ENCODE results near the gene SLC8A1.

SLC8A1 gene

DNA sequence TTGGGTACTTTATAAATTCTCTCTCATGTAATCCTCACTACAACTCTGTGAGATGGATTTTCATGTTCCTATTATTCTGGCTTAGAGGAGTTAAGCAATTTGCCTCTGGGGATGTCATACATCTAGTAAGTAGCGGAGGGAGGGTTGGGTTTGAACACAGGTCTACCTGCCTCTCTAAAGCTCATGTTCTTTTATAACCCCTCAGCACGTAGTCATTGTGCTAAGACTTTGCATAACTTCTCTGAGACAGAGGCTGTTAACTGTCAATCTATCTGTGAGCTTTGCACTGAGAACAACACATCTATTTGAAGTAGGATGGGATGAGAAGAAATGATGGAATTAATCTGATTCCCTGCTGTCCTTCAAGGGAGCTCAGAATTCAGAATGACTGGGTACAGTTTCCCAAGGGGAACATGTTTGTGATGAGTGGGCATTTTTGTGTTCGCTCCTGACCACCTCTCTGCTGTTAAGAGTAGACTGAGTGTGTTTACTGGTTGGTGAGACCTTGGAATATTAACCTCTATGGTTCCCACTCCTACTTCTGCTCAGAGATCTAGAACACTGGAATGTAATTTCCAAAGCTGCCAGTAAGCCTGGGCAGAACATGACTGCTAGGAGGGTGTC lies 320.7 kb downstream of the SLC8A1 start:
- DNase-seq (ENCODE audit: low spot score), result no peak

DNA sequence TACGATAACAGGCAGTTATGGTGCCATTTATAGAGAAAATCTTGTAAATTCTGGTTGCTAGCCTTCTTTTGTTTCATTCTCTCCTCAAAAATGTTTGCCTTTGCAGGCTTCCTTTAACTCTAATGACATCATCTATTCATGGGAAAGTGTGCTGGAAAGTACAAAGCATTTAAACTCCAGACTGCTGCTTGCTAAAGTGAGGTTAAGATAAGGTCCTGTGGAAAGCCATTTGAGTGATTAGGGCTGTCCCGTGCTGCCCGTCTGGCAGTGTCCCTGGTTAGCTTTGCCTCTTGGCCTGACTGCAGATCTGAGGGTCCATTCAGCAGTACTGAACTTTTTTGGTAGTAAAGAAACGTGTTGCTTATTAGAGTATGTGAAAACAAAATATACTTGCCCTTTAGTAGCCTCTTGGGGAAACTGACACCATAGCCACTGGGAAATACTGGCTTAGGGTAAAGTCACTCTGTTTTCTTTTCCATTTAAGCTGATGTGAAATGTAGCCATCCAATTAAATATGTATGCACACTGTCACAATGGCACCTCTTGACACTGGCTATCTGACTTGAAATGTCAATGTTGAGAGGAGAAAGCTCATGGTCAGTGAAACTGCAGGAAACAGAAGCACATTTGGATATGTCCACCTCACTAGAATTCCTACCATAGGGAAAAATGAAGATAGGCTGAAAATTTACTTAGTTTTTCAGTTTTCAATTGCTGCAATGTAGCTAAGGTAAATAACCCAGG lies 321.5 kb downstream of the SLC8A1 start:
- DNase-seq (ENCODE audit: low spot score), result no peak
- POLR2A ChIA-PET (ENCODE audit: low non-redundant PET), result no interaction called here
- CTCF ChIA-PET, result no interaction called here
- TF ChIP-seq, protein P1, sequence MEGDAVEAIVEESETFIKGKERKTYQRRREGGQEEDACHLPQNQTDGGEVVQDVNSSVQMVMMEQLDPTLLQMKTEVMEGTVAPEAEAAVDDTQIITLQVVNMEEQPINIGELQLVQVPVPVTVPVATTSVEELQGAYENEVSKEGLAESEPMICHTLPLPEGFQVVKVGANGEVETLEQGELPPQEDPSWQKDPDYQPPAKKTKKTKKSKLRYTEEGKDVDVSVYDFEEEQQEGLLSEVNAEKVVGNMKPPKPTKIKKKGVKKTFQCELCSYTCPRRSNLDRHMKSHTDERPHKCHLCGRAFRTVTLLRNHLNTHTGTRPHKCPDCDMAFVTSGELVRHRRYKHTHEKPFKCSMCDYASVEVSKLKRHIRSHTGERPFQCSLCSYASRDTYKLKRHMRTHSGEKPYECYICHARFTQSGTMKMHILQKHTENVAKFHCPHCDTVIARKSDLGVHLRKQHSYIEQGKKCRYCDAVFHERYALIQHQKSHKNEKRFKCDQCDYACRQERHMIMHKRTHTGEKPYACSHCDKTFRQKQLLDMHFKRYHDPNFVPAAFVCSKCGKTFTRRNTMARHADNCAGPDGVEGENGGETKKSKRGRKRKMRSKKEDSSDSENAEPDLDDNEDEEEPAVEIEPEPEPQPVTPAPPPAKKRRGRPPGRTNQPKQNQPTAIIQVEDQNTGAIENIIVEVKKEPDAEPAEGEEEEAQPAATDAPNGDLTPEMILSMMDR (conservative IDR thresholded peaks at IDR 0.05; ENCODE audit: low read depth), result no peak
- no peak overlapping the region for H3K27ac ChIP-seq

More for the DNA sequence above, 320.7 kb downstream of the SLC8A1 start:
- no peak overlapping the region for H3K27ac ChIP-seq
- ChIA-PET CTCF (no interaction called here), POLR2A (ENCODE audit: low non-redundant PET) (no interaction called here)
- TF ChIP-seq, protein P1 (conservative IDR thresholded peaks at IDR 0.05; ENCODE audit: low read depth), result no peak

DNA sequence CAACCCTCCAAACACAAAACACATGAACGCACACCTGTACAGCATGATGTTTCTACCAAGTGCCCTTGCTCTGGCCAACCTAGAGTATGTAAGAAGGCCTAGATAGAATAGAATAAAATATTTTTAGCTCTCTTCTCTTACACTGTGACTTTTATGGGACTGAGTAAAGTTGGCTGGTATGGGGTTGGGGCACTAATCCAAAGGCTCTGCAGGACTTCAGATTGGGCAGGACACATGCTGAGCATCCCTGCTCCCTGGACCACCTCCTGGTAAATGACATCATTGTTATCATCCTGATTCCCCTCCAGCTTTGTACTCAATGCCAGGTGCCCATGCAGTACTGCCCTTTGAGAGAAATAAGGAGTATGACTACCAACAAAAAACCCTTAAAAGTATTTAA lies 322.2 kb downstream of the SLC8A1 start:
- DNase-seq (ENCODE audit: low spot score), result no peak
- ChIA-PET POLR2A (ENCODE audit: low non-redundant PET) (no interaction called here), CTCF (no interaction called here)
- TF ChIP-seq, protein P1 (conservative IDR thresholded peaks at IDR 0.05; ENCODE audit: low read depth), result no peak
- H3K27ac ChIP-seq, result no peak overlapping the region

DNA sequence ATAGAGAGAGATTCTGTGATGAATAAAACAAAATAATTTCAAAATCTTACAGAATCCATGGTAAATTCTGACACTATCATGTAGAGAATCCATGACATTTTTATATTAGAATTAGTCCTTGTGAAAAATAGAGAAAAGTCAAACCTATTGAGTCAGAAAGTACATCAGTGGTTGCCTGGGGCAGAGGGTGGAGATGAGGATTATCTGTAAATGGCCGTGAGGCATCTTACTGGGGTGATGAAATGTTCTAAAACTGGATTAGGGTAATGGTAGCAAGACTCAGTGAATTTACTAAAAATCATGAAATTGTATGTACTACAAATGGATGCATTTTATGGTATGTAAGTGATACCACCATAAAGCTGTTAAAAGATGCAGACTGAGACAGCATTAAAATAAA lies 323.1 kb downstream of the SLC8A1 start:
- POLR2A ChIA-PET (ENCODE audit: low non-redundant PET), result no interaction called here
- no peak for DNase-seq (ENCODE audit: low spot score)
- TF ChIP-seq, protein P1 (conservative IDR thresholded peaks at IDR 0.05; ENCODE audit: low read depth), result no peak
- CTCF ChIA-PET, result interaction anchor here (0.6 kb wide), 1 partner anchor 25 kb away, joined by 3 read pairs; no protein-coding TSS in a partner anchor
- H3K27ac ChIP-seq, result no peak overlapping the region

DNA sequence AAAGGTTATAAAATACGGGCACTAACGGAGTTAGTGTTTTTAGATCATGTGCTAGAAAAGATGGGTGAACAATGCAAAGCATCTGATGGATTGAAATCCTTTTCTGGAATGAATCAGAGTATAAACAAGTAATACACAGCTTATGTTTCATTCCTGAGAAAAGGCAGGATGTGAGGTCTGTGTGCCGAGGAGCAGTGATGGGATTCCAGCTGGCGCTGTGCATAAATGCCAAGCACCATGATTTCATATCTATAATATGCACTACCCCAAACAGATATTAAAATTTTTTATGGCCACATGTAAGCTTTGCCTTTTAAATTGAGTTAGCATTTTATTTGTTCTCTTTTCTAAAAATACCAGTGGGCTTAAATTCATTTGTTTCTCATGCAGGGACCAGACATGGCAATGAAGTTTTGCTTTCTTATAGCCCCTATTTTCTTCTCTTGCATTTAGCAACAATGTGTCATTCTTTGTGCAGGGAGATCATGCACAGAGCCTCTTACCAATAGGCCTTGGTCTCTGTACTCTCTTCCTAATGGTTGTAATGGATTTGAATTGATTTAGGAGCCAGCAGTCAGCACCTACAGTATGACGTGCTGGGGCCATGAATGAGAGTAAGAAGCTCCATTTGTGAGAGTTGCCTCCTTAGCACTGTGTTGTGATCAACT lies 323.9 kb downstream of the SLC8A1 start:
- H3K27ac ChIP-seq, result no peak overlapping the region
- POLR2A ChIA-PET (ENCODE audit: low non-redundant PET), result no interaction called here
- CTCF ChIA-PET, result interaction anchor here (0.6 kb wide), 1 partner anchor 1553 kb away, joined by 3 read pairs; no protein-coding TSS in a partner anchor
- no peak for DNase-seq (ENCODE audit: low spot score)
- TF ChIP-seq, protein P1 (conservative IDR thresholded peaks at IDR 0.05; ENCODE audit: low read depth), result no peak

DNA sequence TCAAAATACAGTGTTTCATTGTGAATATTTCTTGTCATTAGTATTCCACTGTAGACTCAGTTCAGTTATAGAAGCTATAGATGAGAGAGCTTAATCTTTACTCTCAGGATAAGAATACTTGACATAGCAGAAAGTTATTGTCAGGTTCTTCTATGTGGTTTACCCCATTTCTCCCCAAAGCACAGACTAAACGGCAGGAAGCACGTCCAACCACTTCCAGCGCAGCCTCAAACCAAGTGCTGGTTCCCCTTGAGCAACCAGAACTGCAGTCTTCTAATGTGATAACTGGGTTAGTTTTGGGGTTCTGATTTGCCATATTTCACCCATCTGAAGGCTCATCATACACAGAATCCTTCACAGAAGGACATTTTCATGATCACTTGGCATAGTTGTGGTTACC lies 324.7 kb downstream of the SLC8A1 start:
- ChIA-PET CTCF (no interaction called here), POLR2A (ENCODE audit: low non-redundant PET) (no interaction called here)
- H3K27ac ChIP-seq, result no peak overlapping the region
- DNase-seq (ENCODE audit: low spot score), result no peak
- TF ChIP-seq, protein P1 (conservative IDR thresholded peaks at IDR 0.05; ENCODE audit: low read depth), result no peak
